Femur (tissue), 1 donor: ENCODE data around the gene BHLHA15.
A peak's percentile ranks its signal among the peaks of the same experiment; 100 is the strongest.

Experiments used
- DNase-seq: peaks from one replicate; pipeline ENCODE4 v3.0.0-alpha.2; 2017

The BHLHA15 gene

DNA sequence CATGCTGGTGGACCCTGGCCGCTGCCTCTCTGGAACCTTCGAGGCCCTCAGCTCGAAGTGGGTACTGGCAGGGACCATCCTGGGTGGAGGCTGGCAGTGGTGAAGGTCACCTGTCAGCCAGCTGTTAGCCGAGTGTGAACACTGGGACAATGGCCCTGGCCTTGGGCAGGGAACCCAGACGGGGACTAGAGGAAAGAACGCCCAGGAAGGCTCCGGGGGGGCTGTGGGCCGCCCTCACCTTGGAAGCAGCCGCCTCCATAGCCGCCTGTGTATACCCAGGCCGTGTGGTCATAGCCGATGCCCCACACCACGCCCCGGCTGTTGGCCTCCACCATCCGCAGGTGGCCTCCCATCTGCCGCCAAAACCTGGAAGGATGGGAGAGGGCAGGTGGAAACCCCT lies 17.6 kb downstream of the BHLHA15 start:
- no peak for DNase-seq

GRCh38 chr7:98229441-98229840 lies 18.2 kb downstream of the BHLHA15 start:
- DNase-seq: no peak

GRCh38 chr7:98229991-98230745 lies 18.9 kb downstream of the BHLHA15 start:
- no peak for DNase-seq

- peak; percentile 5 for DNase-seq
Measured at GRCh38 chr7:98230746-98231471, 19.7 kb downstream of the BHLHA15 start.

- peak; percentile 14 for DNase-seq
Measured at GRCh38 chr7:98231493-98232262, 20.4 kb downstream of the BHLHA15 start.

GRCh38 chr7:98232263-98232585 lies 21.0 kb downstream of the BHLHA15 start:
- no peak for DNase-seq

DNA sequence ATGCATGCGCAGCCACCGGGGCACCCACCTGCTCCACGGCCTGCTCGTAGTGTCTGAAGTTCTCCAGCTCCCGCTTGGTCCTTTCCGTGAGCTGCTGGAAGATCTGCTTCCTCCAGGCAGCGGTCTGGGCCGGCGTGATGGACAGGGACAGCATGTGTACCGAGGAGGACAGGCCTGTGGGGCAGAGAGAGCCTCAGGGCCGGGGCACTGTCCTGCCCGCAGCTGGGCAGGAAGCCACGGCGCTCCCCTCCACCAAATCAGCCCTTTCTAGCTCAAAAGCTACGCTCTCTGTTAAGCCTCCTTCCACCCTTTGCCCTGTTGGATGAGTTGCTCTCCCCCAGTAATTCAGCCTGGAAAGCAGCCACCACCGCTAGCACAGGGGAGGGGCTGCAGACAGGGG lies 21.6 kb downstream of the BHLHA15 start:
- DNase-seq: no peak

DNA sequence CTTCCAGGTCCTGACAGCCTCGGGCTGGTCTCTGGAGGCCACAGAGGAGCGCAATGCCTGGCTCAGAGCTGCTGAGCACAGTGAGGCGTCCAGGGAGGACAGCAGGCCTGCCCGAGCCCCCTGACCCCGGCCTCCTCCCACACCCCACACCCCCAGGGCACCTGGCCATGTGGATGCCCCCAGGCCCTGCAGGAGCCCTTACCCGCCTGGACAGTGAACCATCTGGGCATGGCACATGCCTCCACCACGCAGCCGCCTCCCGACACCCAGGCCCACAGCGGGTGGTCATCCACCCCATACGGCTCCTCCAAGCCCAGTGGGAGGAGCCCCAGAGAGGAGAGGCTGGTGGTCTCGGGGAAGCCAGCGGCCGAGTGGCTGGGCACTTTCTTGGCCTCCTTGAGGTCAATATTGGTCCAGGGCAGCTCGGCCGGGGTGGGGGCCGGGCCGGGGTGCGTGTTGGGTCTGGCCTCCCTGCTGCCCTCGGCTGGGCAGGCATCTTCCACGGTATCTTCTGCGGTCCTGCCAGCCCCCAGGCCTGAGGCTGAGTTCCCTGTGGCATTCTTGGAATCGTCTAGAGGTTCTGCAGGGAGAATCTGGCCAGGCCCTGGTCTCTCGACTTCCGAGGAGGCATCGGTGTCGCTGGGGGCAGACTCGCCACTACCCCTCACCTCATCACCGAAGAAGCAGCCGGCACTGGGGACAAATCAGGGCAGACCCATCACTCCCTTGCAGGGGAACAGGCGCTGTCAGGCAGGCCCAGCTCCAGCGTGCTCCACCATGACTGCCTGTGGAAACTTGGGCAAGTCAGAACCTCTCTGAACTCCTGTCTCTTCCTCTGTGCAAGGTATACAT lies 22.2 kb downstream of the BHLHA15 start:
- no peak for DNase-seq

GRCh38 chr7:98234429-98235147 lies 23.3 kb downstream of the BHLHA15 start:
- DNase-seq: no peak

DNA sequence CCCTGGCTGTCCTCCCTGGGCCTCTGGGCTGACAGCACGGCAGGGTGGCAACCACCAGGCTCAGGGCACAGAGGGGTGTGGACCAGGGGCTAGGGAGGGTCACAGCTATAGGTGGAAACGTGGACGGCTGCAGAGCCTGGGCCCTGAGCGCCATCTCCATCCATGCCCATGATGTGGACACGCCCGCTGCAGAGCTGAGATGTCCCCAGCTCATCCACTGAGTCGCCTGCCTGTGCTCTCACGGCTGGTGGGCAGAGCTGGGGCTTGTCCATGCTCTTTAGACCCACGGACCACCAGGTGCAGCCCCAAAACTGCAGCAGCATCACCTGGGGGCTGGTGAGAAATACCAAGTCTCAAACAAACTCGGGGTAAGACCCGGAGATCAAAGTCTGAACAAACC lies 24.7 kb downstream of the BHLHA15 start:
- no peak for DNase-seq

GRCh38 chr7:98236355-98237185 lies 25.3 kb downstream of the BHLHA15 start:
- DNase-seq: no peak

DNA sequence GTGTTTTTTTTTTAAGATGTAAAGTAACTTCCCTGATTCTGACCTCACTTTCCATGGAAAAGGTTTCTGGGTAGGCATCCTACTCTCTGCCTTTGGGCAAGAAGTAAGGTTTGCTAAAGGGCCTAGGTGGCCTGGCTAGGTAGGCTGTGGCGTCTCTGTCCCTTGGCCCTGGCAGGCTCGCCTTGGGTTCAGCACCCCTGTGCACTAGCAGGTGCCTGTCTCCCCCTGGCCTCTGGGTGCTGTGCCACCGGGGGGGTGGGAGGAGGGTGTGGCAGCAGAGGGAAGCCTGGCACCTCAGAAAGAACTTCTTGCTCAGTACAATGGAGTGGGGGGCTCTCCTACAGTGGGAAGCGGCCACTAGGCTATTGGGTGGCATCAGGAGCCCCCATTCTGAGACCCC lies 26.8 kb downstream of the BHLHA15 start:
- no peak for DNase-seq

DNA sequence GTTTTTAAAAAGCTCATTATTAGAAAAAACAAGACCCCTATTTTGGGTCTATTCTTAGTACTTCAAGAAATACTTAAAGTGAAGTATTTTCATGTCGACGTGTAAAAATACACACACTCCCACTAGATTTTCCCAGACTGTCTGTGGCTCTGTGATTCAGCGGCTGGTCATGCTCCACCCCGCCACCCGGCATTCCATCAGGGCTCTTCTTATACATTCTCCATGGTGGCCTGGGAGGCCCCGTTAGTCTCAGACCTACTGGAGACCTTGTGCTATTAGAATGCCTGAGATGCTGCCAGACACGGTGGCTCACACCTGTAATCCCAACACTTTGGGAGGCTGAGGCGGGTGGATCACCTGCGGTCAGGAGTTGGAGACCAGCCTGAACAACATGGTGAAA lies 27.7 kb downstream of the BHLHA15 start:
- DNase-seq: no peak

- no peak for DNase-seq
Measured at GRCh38 chr7:98240961-98241673, 29.9 kb downstream of the BHLHA15 start.

DNA sequence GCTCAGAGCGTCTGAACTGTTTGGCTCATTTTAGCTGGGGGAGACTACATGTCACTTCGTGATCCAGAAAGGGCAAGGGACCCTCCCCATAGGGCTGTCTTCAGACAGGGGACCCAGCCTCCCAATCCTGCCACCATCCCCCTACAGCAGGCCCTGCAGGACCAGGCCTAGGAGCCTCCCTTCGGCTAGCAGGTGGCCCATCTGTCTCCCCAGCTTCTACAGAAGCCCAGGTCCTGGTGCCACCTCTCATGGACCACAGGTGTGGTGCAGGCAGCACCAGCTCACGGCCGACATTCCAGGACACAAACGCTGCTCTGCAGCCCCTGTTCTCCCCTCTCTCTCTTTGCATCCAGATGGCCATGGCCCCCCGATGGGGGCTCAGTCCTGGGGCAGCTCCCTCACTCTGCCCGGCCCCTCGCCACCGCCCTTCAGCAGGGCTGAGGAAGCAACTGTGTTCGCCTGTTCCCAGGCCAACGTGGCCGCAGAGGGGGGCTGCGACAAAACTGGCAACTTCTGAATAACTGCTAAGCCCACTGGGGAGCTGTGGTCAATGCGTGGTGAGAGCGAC lies 30.5 kb downstream of the BHLHA15 start:
- no peak for DNase-seq

DNA sequence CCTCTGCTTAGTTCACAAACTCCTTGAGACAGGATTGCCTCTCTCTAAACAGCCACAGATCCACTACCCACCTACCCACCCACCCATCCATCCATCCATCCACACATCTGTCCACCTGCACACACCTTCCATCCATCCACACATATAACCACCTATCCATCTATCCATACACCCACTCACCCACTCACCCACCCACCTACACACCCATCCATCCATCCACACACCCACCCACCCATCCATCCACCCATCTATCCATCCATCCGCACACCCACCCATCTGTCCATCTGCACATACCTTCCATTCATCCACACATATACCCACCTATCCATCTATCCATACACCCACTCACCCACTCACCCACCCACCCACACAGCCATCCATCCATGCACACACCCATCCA lies 31.1 kb downstream of the BHLHA15 start:
- DNase-seq: no peak

DNA sequence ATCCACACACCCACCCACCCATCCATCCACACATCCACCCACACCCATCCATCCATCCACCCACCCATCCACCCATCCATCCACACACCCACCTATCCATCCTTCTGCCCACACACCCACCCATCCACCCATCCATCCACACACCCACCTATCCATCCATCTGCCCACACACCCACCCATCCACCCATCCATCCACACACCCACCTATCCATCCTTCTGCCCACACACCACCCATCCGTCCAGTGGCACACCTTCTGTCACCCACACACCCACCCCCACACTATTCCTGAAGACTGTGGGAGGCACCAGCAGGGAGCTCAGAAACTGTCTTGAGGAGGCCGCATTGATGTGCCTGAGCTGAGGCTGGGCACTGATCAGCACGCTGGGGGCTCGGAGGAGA lies 31.7 kb downstream of the BHLHA15 start:
- no peak for DNase-seq

DNA sequence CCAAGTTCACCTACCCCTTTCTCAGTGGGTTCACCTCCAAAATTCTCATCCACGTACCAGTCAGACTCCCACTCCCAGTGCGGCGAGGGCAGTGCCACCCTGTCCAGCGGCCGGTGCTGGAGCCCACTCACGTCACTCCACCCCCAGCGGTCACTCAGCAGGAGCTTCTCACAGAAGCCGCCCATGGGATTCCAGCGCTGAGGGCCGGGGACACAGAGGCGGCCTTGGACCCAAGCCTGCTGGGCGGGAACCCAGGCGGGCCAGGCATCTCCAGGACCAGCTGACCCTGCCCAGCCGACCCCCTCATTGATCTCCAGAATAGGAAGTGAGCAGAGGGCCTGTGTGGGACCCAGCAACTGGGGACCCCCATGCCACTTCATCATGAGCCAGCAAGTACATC lies 33.6 kb downstream of the BHLHA15 start:
- DNase-seq: no peak

DNA sequence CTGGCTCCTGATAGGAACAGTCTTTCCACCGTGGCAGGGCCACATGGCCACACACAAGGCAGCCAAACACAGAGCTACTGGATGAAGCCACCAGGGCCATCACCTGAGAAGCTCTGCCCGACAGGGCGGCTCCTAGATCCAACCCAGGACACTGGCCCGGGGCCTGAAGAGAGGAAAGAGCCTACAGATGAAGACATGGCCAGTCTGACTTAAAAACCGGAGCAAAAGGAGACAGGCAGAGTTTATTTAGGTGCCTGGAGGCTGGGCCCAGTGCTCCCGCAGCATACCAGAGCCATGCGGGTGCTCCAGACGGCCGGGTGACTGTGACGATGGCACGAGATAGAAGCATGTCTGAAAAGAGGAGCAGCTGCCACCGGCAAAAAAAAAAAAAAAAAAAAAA lies 36.9 kb downstream of the BHLHA15 start:
- DNase-seq: no peak

- DNase-seq: no peak
Measured at GRCh38 chr7:98249106-98249505, 37.9 kb downstream of the BHLHA15 start.
